K562 (cell line): Measurements from ENCODE around the gene ARL6IP1. TPM values are rescaled to one million over a fixed set of nuclear protein-coding genes. Genes with fewer than 3 reads are reported as not detected.

Experiments used
- ATAC-seq: fragments of 200-7000 bp; cut with Tn5 transposase; 3 replicates; pipeline ENCODE4 v1.9.1; 2020; ENCODE audit warnings: moderate library complexity
- BruUV-seq: library from RNA; stranded (reverse); fragments of 400-500 nt; replicated peaks from 2 replicates; lab custom pipeline; 2021; lab: Mats Ljungman, UMichigan
- CTCF ChIA-PET: fragments of 300-600 bp; formaldehyde crosslinking; extraction: SDS; loops from one replicate; lab custom pipeline; 2021; ENCODE audit warnings: low intra/inter-chr PET ratio; lab: Yijun Ruan, JAX
- POLR2A ChIA-PET: fragments of 300-600, 350-650 bp; sonication (Branson Sonifier 250); formaldehyde crosslinking; extraction: SDS; loops from one replicate; lab custom pipeline; 2021; ENCODE audit warnings: antibody characterized with exemption, inconsistent platforms; lab: Yijun Ruan, JAX
- DNase-seq, 4 experiments: peaks; one replicate each; pipeline versions ENCODE4 v3.0.0 to v3.0.0-alpha.2; 2011 to 2018; ENCODE audit warnings: low spot score in 3 of 4, mixed read lengths in 3 of 4; ENCODE audit errors: extremely low read depth in 1 of 4
- FAIRE-seq: peaks from 2 replicates; lab custom pipeline; 2011; peaks lifted over from hg19 to GRCh38; lab: Jason Lieb, UNC
- H2AFZ ChIP-seq: 2 replicates; pipeline ENCODE4 v1.6.0; 2011; ENCODE audit warnings: low read depth, low read length, control low read depth, inconsistent platforms
- H3K27ac ChIP-seq: fragments of 200-600 bp; 3 replicates; pipeline ENCODE4 v1.8.0; 2011; ENCODE audit warnings: low read depth, mild to moderate bottlenecking, control low read depth, inconsistent platforms, low read length, moderate library complexity, mixed read lengths; ENCODE audit errors: extremely low read depth
- H3K27me3 ChIP-seq, 2 experiments: fragments of 300-600 bp in 1 of 2; 2 replicates in 1 of 2; 3 replicates in 1 of 2; pipeline versions ENCODE4 v1.6.0 to v1.8.0; 2011; ENCODE audit warnings: inconsistent platforms in 2 of 2, low read length in 2 of 2, mild to moderate bottlenecking in 1 of 2, mixed read lengths in 1 of 2, moderate library complexity in 1 of 2; ENCODE audit not compliant: control insufficient read depth in 2 of 2, insufficient read depth in 2 of 2
- H3K36me3 ChIP-seq: fragments of 300-600 bp; 3 replicates; pipeline ENCODE4 v1.8.0; 2011; ENCODE audit warnings: mild to moderate bottlenecking, low read length, inconsistent platforms; ENCODE audit not compliant: control insufficient read depth, insufficient read depth
- H3K4me1 ChIP-seq, 2 experiments: fragments of 200-600 bp in 1 of 2; replicated peaks in 1 of 2; 2 replicates in 1 of 2; 3 replicates in 1 of 2; pipeline versions ENCODE4 v1.5.1 to v1.8.0; 2011; ENCODE audit warnings: inconsistent platforms in 2 of 2, low read length in 2 of 2, mild to moderate bottlenecking in 1 of 2, mixed read lengths in 1 of 2, moderate library complexity in 1 of 2; ENCODE audit not compliant: control insufficient read depth in 2 of 2, insufficient read depth in 2 of 2
- H3K4me2 ChIP-seq: 2 replicates; pipeline ENCODE4 v1.6.1; 2011; ENCODE audit warnings: low read length, control low read depth, inconsistent platforms, mixed read lengths; ENCODE audit not compliant: insufficient read depth
- H3K4me3 ChIP-seq: fragments of 200-600 bp; sonication (generic), shearing (Covaris generic); 2 replicates; pipeline ENCODE4 v1.5.1; 2016; ENCODE audit warnings: control low read depth, inconsistent platforms
- H3K79me2 ChIP-seq: fragments of 200-600 bp; 3 replicates; pipeline ENCODE4 v1.8.0; 2011; ENCODE audit warnings: low read length, inconsistent platforms; ENCODE audit not compliant: control insufficient read depth, insufficient read depth
- H3K9ac ChIP-seq, 2 experiments: 2 replicates each; pipeline versions ENCODE4 v1.6.0 to v1.6.1; 2011; ENCODE audit warnings: low read depth in 2 of 2, low read length in 2 of 2, control low read depth in 1 of 2, inconsistent platforms in 1 of 2, mild to moderate bottlenecking in 1 of 2, mixed read lengths in 1 of 2; ENCODE audit not compliant: insufficient read depth in 1 of 2
- H3K9me1 ChIP-seq: one replicate; pipeline ENCODE4 v1.6.0; 2011; ENCODE audit warnings: inconsistent platforms, mild to moderate bottlenecking, low read length, moderate library complexity; ENCODE audit not compliant: control insufficient read depth, insufficient read depth
- H3K9me3 ChIP-seq: replicated peaks from 2 replicates; pipeline ENCODE4 v1.5.1; 2011; ENCODE audit warnings: low read depth, low read length, inconsistent platforms; ENCODE audit not compliant: control insufficient read depth, insufficient read depth
- H4K20me1 ChIP-seq: replicated peaks from 2 replicates; pipeline ENCODE4 v1.6.1; 2011; ENCODE audit warnings: low read length, inconsistent platforms, mixed read lengths; ENCODE audit not compliant: control insufficient read depth, insufficient read depth
- ATF6 ChIP-seq: sonication (generic); formaldehyde crosslinking; IDR thresholded peaks from 2 replicates; pipeline ENCODE4 v1.4.0; 2020; ENCODE audit warnings: mild to moderate bottlenecking, missing genetic modification reagents
- E2F5 ChIP-seq: sonication (generic); formaldehyde crosslinking; IDR thresholded peaks from 2 replicates; pipeline ENCODE4 v1.8.0; 2022; ENCODE audit warnings: mild to moderate bottlenecking, missing genetic modification reagents
- E4F1 ChIP-seq: fragments of 250-450 bp; sonication (Bioruptor Pico); IDR thresholded peaks from 2 replicates; pipeline ENCODE4 v1.5.0; 2021; ENCODE audit warnings: mild to moderate bottlenecking, borderline replicate concordance
- EP300 ChIP-seq: IDR thresholded peaks from 2 replicates; pipeline ENCODE4 v1.6.1; 2012; ENCODE audit warnings: low read length, improper control_type of control experiment
- PHTF2 ChIP-seq: fragments of 250-450 bp; sonication (Bioruptor Pico); IDR thresholded peaks from 2 replicates; pipeline ENCODE4 v1.5.0; 2021; ENCODE audit warnings: mild to moderate bottlenecking
- WHSC1 ChIP-seq: IDR thresholded peaks from one replicate; pipeline ENCODE4 v1.6.1; 2012; ENCODE audit warnings: low read length, control low read depth, inconsistent platforms
- ZNF511 ChIP-seq: sonication (generic); formaldehyde crosslinking; IDR thresholded peaks from 2 replicates; pipeline ENCODE4 v1.8.0; 2022; ENCODE audit warnings: mild to moderate bottlenecking, missing genetic modification reagents
- ZNF76 ChIP-seq: fragments of 250-450 bp; sonication (Bioruptor Pico); IDR thresholded peaks from 2 replicates; pipeline ENCODE4 v1.4.0; 2020; ENCODE audit warnings: mild to moderate bottlenecking, moderate library complexity, borderline replicate concordance
- WGBS: fragments of 100-300 bp; shearing (Covaris generic); methylation state at CpG from one replicate; pipeline ENCODE4 v1.1.6; 2016; ENCODE audit warnings: low coverage, mixed read lengths; ENCODE audit not compliant: insufficient coverage; ENCODE audit errors: missing lambda C conversion rate; 5-methylcytosine and 5-hydroxymethylcytosine counted together
- in situ Hi-C: fragments of 300-500 bp; cut with MboI; formaldehyde crosslinking; loops from 4 replicates; pipeline ENCODE4 v1.15.0; 2018; ENCODE audit warnings: inconsistent platforms, mixed read lengths
- intact Hi-C: fragments of 100-400 bp; cut with micrococcal nuclease; formaldehyde crosslinking; loops from 2 replicates; pipeline ENCODE4 v1.14.2; 2022
- polyA plus RNA-seq, 8 experiments: library from polyadenylated mRNA; depleted of rRNA in 4 of 8; stranded (reverse) in 5 of 8; unstranded in 3 of 8; fragments of >200 nt; fragmentation: Nextera tagmentation in 2 of 8; fragmentation: Illumina TruSeq in 1 of 8; extraction: Ambion mirVana in 2 of 8; extraction: Trizol in 1 of 8; gene quantifications; 2 replicates each; pipeline versions ENCODE4 v1.2.1 to v1.2.3, GENCODE V29; 2011 to 2014; ENCODE audit warnings: inconsistent platforms in 1 of 8, missing spikeins in 1 of 8
- total RNA-seq, 7 experiments: library from RNA; depleted of rRNA in 6 of 7; stranded (reverse); fragments of >200 nt in 6 of 7; fragmentation: Illumina TruSeq in 2 of 7; extraction: Trizol in 2 of 7; gene quantifications; 2 replicates each; pipeline versions ENCODE4 v1.2.1 to v1.2.3, GENCODE V29; 2011 to 2021; ENCODE audit warnings: low replicate concordance in 1 of 7

Gene ARL6IP1
- total and polyA plus RNA-seq, 9 of the 15 experiments (the other 6 are each of a cell fraction or from before 2014, with no cell fraction given): 102 to 391 (median 162) TPM

DNA sequence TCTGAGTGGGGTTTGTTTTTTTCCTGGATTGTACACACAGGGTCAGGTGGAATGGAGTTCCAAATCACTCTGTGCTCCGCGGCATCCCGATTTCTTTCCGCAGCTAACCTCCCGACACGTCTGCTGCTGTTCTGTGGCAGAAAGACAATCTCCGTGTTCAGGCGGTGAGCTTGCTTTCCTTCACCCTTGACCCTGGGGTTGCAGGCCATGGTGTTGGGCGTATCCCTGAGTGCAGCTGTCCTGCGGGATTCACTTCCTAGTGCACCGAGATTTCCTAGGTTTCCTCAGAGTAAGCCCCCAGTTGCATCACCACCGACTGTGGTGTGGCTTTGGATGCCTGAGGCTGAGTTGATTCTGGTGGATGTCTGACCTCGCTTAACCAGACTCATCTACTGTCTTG is 7.8 kb upstream of the ARL6IP1 start:
- intact Hi-C loops: no loop called here
- Histone ChIP-seq H3K79me2 (peaks cover 8% of the 10 kb centered on the region; the same call in 1 of the 3 replicates), H4K20me1 (no peaks in the 10 kb centered on the region), H3K27me3 (no peaks in the 10 kb centered on the region), H3K4me3 (no peak overlapping the region), H2AFZ (no peak overlapping the region), H3K9me3 (no peaks in the 10 kb centered on the region), H3K9me1 (no peaks in the 10 kb centered on the region), H3K4me2 (no peak overlapping the region), H3K9ac (no peak overlapping the region), H3K27ac (no peak overlapping the region), H3K36me3 (peaks cover 77% of the 10 kb centered on the region), H3K4me1 (peaks cover 0 to 9% of the 10 kb centered on the region in 2 experiments; a peak in 2 of 5 replicates)
- BruUV-seq: no TSS peak
- no peak for TF ChIP-seq ATF6 (CRISPR knock-in tag)
- peak; percentile 72 for TF ChIP-seq WHSC1
- FAIRE-seq (no peak), DNase-seq (no peak), ATAC-seq (no peak)
- CTCF ChIA-PET: no interaction called here
- POLR2A ChIA-PET: interaction anchor here (2.1 kb wide), 1 partner anchor 8 kb away, joined by 15 read pairs; the partner anchor contains the start of gene ARL6IP1
- WGBS: 97% methylated on average over 13 of the region's 13 CpGs
- in situ Hi-C loops: no loop called here

DNA sequence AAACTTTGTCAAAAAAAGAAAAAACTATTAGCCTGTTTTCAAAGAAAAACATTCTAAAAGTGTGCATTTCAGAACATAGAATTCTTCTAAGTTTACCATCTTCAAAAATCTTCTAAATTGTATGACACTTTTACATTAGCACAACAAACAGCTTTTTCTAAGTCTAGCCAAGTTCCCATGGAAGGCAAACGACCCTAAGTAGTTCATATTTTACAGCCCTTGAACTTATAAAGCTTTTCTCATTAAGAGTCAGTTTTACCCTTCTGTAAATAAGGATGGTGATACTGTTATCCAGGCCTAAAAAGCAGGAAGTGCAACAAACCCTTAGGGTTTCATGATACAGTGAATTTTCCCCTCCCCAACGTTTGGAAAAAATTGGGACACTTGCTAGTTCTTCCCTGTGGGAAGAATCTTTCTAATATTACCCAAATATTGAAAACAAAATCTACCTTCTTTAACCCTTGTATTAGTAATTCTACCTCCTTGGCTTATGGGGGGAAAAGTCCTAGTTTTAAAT is 4.0 kb upstream of the ARL6IP1 start:
- ATAC-seq: no peak
- peaks cover 26% of the 10 kb centered on the region for H3K79me2 ChIP-seq
- ChIA-PET CTCF (no interaction called here), POLR2A (interaction anchor here (0.7 to 10.2 kb wide), 5 partner anchors 10 to 27 kb away, joined by 3 to 342 read pairs (median 3); partner anchors contain the start of gene RPS15A)
- peak; percentile 62 for FAIRE-seq
- H3K27me3 ChIP-seq: no peaks in the 10 kb centered on the region
- intact Hi-C loops: no loop called here
- H3K4me1 ChIP-seq: peaks cover 14 to 18% of the 10 kb centered on the region in 2 experiments; a peak in 4 of 5 replicates
- H3K9ac ChIP-seq: peak overlapping the region in 1 of 2 experiments; percentile 53; a peak in 1 of 4 replicates
- WGBS: 9% methylated on average over 2 of the region's 2 CpGs
- no TSS peak for BruUV-seq
- H4K20me1 ChIP-seq: peaks cover 5% of the 10 kb centered on the region; the same call in 1 of the 2 replicates
- no peak overlapping the region for H3K4me2 ChIP-seq
- H3K4me3 ChIP-seq: no peak overlapping the region
- DNase-seq: no peak
- H3K27ac ChIP-seq: peak overlapping the region; percentile 67; the same call in 2 of the 3 replicates
- H3K9me3 ChIP-seq: no peaks in the 10 kb centered on the region
- peaks cover 55% of the 10 kb centered on the region for H3K36me3 ChIP-seq
- no peak overlapping the region for H2AFZ ChIP-seq
- H3K9me1 ChIP-seq: no peaks in the 10 kb centered on the region
- in situ Hi-C loops: no loop called here
- no peak for TF ChIP-seq E4F1
- no peak for TF ChIP-seq ZNF511 (CRISPR knock-in tag)
- TF ChIP-seq EP300: no peak
- TF ChIP-seq PHTF2 (CRISPR knock-in tag): no peak
- TF ChIP-seq ZNF76 (CRISPR knock-in tag): no peak
- no peak for TF ChIP-seq E2F5
